Smooth muscle cell (in vitro differentiated cells): ENCODE data around the gene SPATA20. TPM values are rescaled to one million over a fixed set of nuclear protein-coding genes. Genes with fewer than 3 reads are reported as not detected.

Experiments used
- DNase-seq: peaks from one replicate; lab custom pipeline; 2025; ENCODE audit not compliant: unreplicated experiment; lab: John Stamatoyannopoulos, UW
- H2AFZ ChIP-seq: fragments of 200-600 bp; sonication (generic); 2 replicates; pipeline ENCODE4 v1.6.0; 2016; ENCODE audit warnings: antibody characterized with exemption, low read depth, mild to moderate bottlenecking
- H3F3A ChIP-seq: fragments of 200-600 bp; sonication (generic); 2 replicates; pipeline ENCODE4 v1.6.0; 2017; ENCODE audit warnings: antibody characterized with exemption, low read depth
- H3K27ac ChIP-seq: fragments of 200-600 bp; sonication (generic); 2 replicates; pipeline ENCODE4 v1.5.1; 2016; ENCODE audit warnings: low read depth, mild to moderate bottlenecking
- H3K27me3 ChIP-seq: fragments of 200-600 bp; sonication (generic); 2 replicates; pipeline ENCODE4 v1.6.1; 2016; ENCODE audit warnings: low read depth, mild to moderate bottlenecking
- H3K36me3 ChIP-seq: fragments of 200-600 bp; sonication (generic); 2 replicates; pipeline ENCODE4 v1.5.1; 2016; ENCODE audit warnings: low read depth
- H3K4me1 ChIP-seq: fragments of 200-600 bp; sonication (generic); 2 replicates; pipeline ENCODE4 v1.5.1; 2016; ENCODE audit warnings: low read depth
- H3K4me2 ChIP-seq: fragments of 200-600 bp; sonication (generic); 2 replicates; pipeline ENCODE4 v1.6.0; 2016; ENCODE audit warnings: mild to moderate bottlenecking
- H3K4me3 ChIP-seq: fragments of 200-600 bp; sonication (generic); 2 replicates; pipeline ENCODE4 v1.5.1; 2016; ENCODE audit warnings: mild to moderate bottlenecking
- H3K79me2 ChIP-seq: fragments of 200-600 bp; sonication (generic); 2 replicates; pipeline ENCODE4 v1.6.0; 2016; ENCODE audit warnings: low read depth, mild to moderate bottlenecking
- H3K9ac ChIP-seq: fragments of 200-600 bp; sonication (generic); 2 replicates; pipeline ENCODE4 v1.6.0; 2016; ENCODE audit warnings: low read depth
- H3K9me3 ChIP-seq: fragments of 200-600 bp; sonication (generic); replicated peaks from 2 replicates; pipeline ENCODE4 v1.5.1; 2016; ENCODE audit warnings: low read depth
- H4K20me1 ChIP-seq: fragments of 200-600 bp; sonication (generic); 2 replicates; pipeline ENCODE4 v1.6.0; 2016; ENCODE audit warnings: low read depth
- CTCF ChIP-seq: fragments of 200-600 bp; sonication (generic); IDR thresholded peaks from 2 replicates; pipeline ENCODE4 v1.5.1; 2017; ENCODE audit warnings: borderline replicate concordance, mild to moderate bottlenecking, antibody characterized with exemption; ENCODE audit not compliant: insufficient read depth, poor library complexity, severe bottlenecking
- whole genome bisulfite sequencing: methylation state at CpG from one replicate; pipeline ENCODE4 v1.1.7; 2016; ENCODE audit warnings: low lambda C conversion rate; 5-methylcytosine and 5-hydroxymethylcytosine counted together
- polyA plus RNA-seq: library from polyadenylated mRNA; unstranded; fragments of >200 nt; fragmentation: Nextera tagmentation; extraction: Ambion mirVana; gene quantifications from 2 replicates; pipeline ENCODE4 v1.2.1, GENCODE V29; 2016
- total RNA-seq: library from RNA; depleted of rRNA; stranded (reverse); fragments of >200 nt; gene quantifications from 2 replicates; pipeline ENCODE4 v1.2.3, GENCODE V29; 2014

Gene SPATA20
- total and polyA plus RNA-seq, 2 experiments from 2014 or later, result 61.0 to 62.7 TPM

DNA sequence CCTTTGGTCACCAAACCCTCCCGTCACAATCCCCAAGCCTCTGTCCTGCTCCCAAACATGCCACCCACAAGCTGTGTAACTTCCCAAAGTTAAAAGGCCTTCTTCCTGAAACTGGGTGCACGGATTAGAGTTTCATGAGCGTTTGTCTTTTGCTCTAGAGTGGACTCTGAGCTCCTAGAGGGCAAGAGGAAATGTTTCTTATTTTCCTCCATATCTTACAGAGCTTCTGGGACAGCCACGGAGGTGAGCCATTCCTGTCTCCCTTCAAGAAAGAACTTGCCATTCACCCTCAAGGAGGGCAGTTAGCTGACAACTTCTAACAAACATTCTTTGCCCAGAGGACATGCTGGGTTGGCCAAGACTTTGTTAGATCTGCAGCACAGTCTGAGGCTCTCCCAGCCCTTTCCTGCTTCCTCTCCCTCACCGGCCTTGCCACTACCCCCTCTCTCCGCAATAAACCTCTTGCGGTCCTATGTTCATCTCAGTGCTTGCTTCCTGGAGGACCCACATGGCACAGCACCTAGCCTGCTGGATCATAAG, 41.3 kb upstream of the SPATA20 start:
- no peak for DNase-seq
- H3K27ac ChIP-seq, result no peak overlapping the region
- H3F3A ChIP-seq, result peaks cover 19% of the 10 kb centered on the region
- H3K9me3 ChIP-seq, result no peaks in the 10 kb centered on the region
- H3K4me3 ChIP-seq, result no peak overlapping the region
- no peak overlapping the region for H3K9ac ChIP-seq
- H2AFZ ChIP-seq, result no peak overlapping the region
- peaks cover 36% of the 10 kb centered on the region for H3K4me1 ChIP-seq
- no peak overlapping the region for H3K4me2 ChIP-seq
- H4K20me1 ChIP-seq, result no peaks in the 10 kb centered on the region
- H3K27me3 ChIP-seq, result no peaks in the 10 kb centered on the region
- no peaks in the 10 kb centered on the region for H3K79me2 ChIP-seq
- no peak for TF ChIP-seq CTCF
- H3K36me3 ChIP-seq, result no peaks in the 10 kb centered on the region
- WGBS, result 88% methylated on average over 7 of the region's 7 CpGs

GRCh38 chr17:50506298-50506697, 40.7 kb upstream of the SPATA20 start:
- no peak for DNase-seq
- no peaks in the 10 kb centered on the region for H4K20me1 ChIP-seq
- H3K27ac ChIP-seq, result no peak overlapping the region
- H3K9me3 ChIP-seq, result no peaks in the 10 kb centered on the region
- WGBS, result 91% methylated on average over 7 of the region's 7 CpGs
- H3K36me3 ChIP-seq, result no peaks in the 10 kb centered on the region
- no peak overlapping the region for H3K4me2 ChIP-seq
- H2AFZ ChIP-seq, result no peak overlapping the region
- peaks cover 19% of the 10 kb centered on the region for H3F3A ChIP-seq
- TF ChIP-seq CTCF, result no peak
- H3K4me1 ChIP-seq, result peaks cover 36% of the 10 kb centered on the region
- H3K79me2 ChIP-seq, result no peaks in the 10 kb centered on the region
- no peaks in the 10 kb centered on the region for H3K27me3 ChIP-seq
- no peak overlapping the region for H3K4me3 ChIP-seq
- H3K9ac ChIP-seq, result no peak overlapping the region

- Histone ChIP-seq H3K4me2 (peak within 1 kb of the TSS; percentile 89), H3K4me1 (peaks cover 25% of the 10 kb centered on the region), H3F3A (peaks cover 13% of the 10 kb centered on the region), H3K27me3 (no peaks in the 10 kb centered on the region), H3K9me3 (no peaks in the 10 kb centered on the region), H3K27ac (peak within 1 kb of the TSS; percentile 59), H4K20me1 (no peaks in the 10 kb centered on the region), H2AFZ (peak within 1 kb of the TSS; percentile 96), H3K4me3 (peak within 1 kb of the TSS; percentile 65), H3K79me2 (no peaks in the 10 kb centered on the region), H3K9ac (peak within 1 kb of the TSS; percentile 78), H3K36me3 (no peaks in the 10 kb centered on the region)
- DNase-seq, result peak; percentile 55
- WGBS, result 13% methylated on average over 42 of the region's 66 CpGs
- TF ChIP-seq CTCF, result no peak
Observed at GRCh38 chr17:50507871-50508572, 39.0 kb upstream of the SPATA20 start, which contains the start of gene MYCBPAP. TSS of gene MYCBPAP (plus strand) at chr17:50508439. CDS start at chr17:50508675, 236 bp downstream.
